CD14-positive monocyte (primary cell): ENCODE data around the gene FRMPD4. TPM values are rescaled to one million over a fixed set of nuclear protein-coding genes. Genes with fewer than 3 reads are reported as not detected.

Source experiments
- DNase-seq, 3 donors: peaks; one replicate each; pipeline ENCODE4 v3.0.0-alpha.2; 2011 to 2022
- H2AFZ ChIP-seq: 2 replicates; pipeline ENCODE4 v1.6.0; 2012; ENCODE audit warnings: mild to moderate bottlenecking, low read depth, low read length, inconsistent platforms; ENCODE audit not compliant: insufficient read depth, poor library complexity, severe bottlenecking
- H3K27ac ChIP-seq, 2 donors: 1 replicate in 1 of 2; 2 replicates in 1 of 2; pipeline ENCODE4 v1.5.1; 2012 to 2013; ENCODE audit warnings: low read length in 2 of 2, control low read depth in 1 of 2, inconsistent platforms in 1 of 2, low read depth in 1 of 2, mild to moderate bottlenecking in 1 of 2
- H3K27me3 ChIP-seq, 2 donors: one replicate each; pipeline versions ENCODE4 v1.6.0 to v1.6.1; 2011 to 2013; ENCODE audit warnings: low read length in 2 of 2; ENCODE audit not compliant: control insufficient read depth in 2 of 2, insufficient read depth in 2 of 2
- H3K36me3 ChIP-seq, 2 donors: replicated peaks in 1 of 2; 1 replicate in 1 of 2; 2 replicates in 1 of 2; pipeline versions ENCODE4 v1.5.1 to v1.6.1; 2012 to 2013; ENCODE audit warnings: low read length in 2 of 2, control low read depth in 1 of 2, inconsistent platforms in 1 of 2, mild to moderate bottlenecking in 1 of 2; ENCODE audit not compliant: insufficient read depth in 2 of 2, control insufficient read depth in 1 of 2
- H3K4me1 ChIP-seq, 2 donors: 1 replicate in 1 of 2; 2 replicates in 1 of 2; pipeline versions ENCODE4 v1.5.1 to v1.6.1; 2012 to 2013; ENCODE audit warnings: low read length in 2 of 2, control low read depth in 1 of 2, inconsistent platforms in 1 of 2, mild to moderate bottlenecking in 1 of 2, moderate library complexity in 1 of 2; ENCODE audit not compliant: insufficient read depth in 2 of 2, control insufficient read depth in 1 of 2
- H3K4me2 ChIP-seq: replicated peaks from 2 replicates; pipeline ENCODE3; 2012; ENCODE audit warnings: low read length, moderate library complexity, mild to moderate bottlenecking; ENCODE audit not compliant: poor library complexity, severe bottlenecking; ENCODE audit errors: extremely low read depth
- H3K4me3 ChIP-seq, 3 experiments: fragments of 200-600 bp in 1 of 3; sonication (generic) in 1 of 3; replicated peaks in 1 of 3; 1 replicate in 2 of 3; 2 replicates in 1 of 3; pipeline ENCODE4 v1.5.1; 2011 to 2013; ENCODE audit warnings: low read length in 3 of 3, mild to moderate bottlenecking in 3 of 3, control low read depth in 2 of 3, low read depth in 2 of 3, inconsistent platforms in 1 of 3, moderate library complexity in 1 of 3
- H3K79me2 ChIP-seq: 2 replicates; pipeline ENCODE4 v1.6.0; 2012; ENCODE audit warnings: mild to moderate bottlenecking, control low read depth, inconsistent platforms, low read length, moderate library complexity; ENCODE audit not compliant: insufficient read depth
- H3K9ac ChIP-seq: 2 replicates; pipeline ENCODE4 v1.6.0; 2017; ENCODE audit warnings: low read length, mild to moderate bottlenecking; ENCODE audit not compliant: insufficient read depth, poor library complexity, severe bottlenecking
- H3K9me3 ChIP-seq, 2 donors: replicated peaks in 1 of 2; 1 replicate in 1 of 2; 2 replicates in 1 of 2; pipeline versions ENCODE4 v1.5.1 to v1.6.1; 2012 to 2013; ENCODE audit warnings: low read length in 2 of 2, control low read depth in 1 of 2; ENCODE audit not compliant: control insufficient read depth in 1 of 2, insufficient read depth in 1 of 2
- H4K20me1 ChIP-seq: 2 replicates; pipeline ENCODE4 v1.6.0; 2012; ENCODE audit warnings: mild to moderate bottlenecking, low read length, control low read depth, moderate library complexity; ENCODE audit not compliant: insufficient read depth
- H3K27ac Mint-ChIP-seq, 7 donors: one replicate each; pipeline ENCODE4 v1.8.0; 2020; ENCODE audit warnings: mild to moderate bottlenecking in 7 of 7, mixed read lengths in 7 of 7, moderate library complexity in 6 of 7, inconsistent platforms in 2 of 7
- H3K27me3 Mint-ChIP-seq, 3 donors: one replicate each; pipeline ENCODE4 v1.8.0; 2021 to 2022; ENCODE audit warnings: low read depth in 3 of 3, mild to moderate bottlenecking in 3 of 3, mixed read lengths in 3 of 3, moderate library complexity in 3 of 3, inconsistent platforms in 1 of 3
- H3K36me3 Mint-ChIP-seq, 2 donors: one replicate each; pipeline ENCODE4 v1.8.0; 2020; ENCODE audit warnings: mixed read lengths in 2 of 2, inconsistent platforms in 1 of 2, mild to moderate bottlenecking in 1 of 2
- H3K4me1 Mint-ChIP-seq: one replicate; pipeline ENCODE4 v1.8.0; 2020; ENCODE audit warnings: mild to moderate bottlenecking, mixed read lengths
- H3K4me3 Mint-ChIP-seq, 2 donors: one replicate each; pipeline ENCODE4 v1.8.0; 2020; ENCODE audit warnings: mild to moderate bottlenecking in 2 of 2, mixed read lengths in 2 of 2, moderate library complexity in 1 of 2
- H3K9me3 Mint-ChIP-seq, 7 donors: one replicate each; pipeline ENCODE4 v1.8.0; 2020 to 2022; ENCODE audit warnings: mixed read lengths in 7 of 7, mild to moderate bottlenecking in 6 of 7, moderate library complexity in 6 of 7, inconsistent platforms in 2 of 7
- CTCF ChIP-seq: fragments of 200-600 bp; IDR thresholded peaks from one replicate; pipeline ENCODE4 v1.8.0; 2022; ENCODE audit warnings: antibody characterized with exemption, mild to moderate bottlenecking
- whole genome bisulfite sequencing: methylation state at CpG from one replicate; pipeline ENCODE4 v1.1.5; 2013; ENCODE audit warnings: missing lambda C conversion rate; ENCODE audit not compliant: insufficient coverage; 5-methylcytosine and 5-hydroxymethylcytosine counted together
- intact Hi-C, 2 donors: fragments of 100-400 bp; cut with micrococcal nuclease; formaldehyde crosslinking; loops; one replicate each; pipeline versions ENCODE4 v1.15.0 to v1.15.1; 2023
- polyA plus RNA-seq, 3 donors: library from polyadenylated mRNA; depleted of rRNA in 1 of 3; unstranded in 2 of 3; stranded (reverse) in 1 of 3; fragments of 300-500 nt in 2 of 3; fragments of >200 nt in 1 of 3; fragmentation: Illumina TruSeq in 2 of 3; gene quantifications; 1 replicate in 2 of 3; 2 replicates in 1 of 3; pipeline ENCODE4 v1.2.3, GENCODE V29; 2012 to 2021

The FRMPD4 gene
- polyA plus RNA-seq, 3 donors = not detected

GRCh38 chrX:12330841-12331240, 192.6 kb downstream of the FRMPD4 start:
- Histone ChIP-seq H3K9ac (no peak overlapping the region), H4K20me1 (no peaks in the 10 kb centered on the region), H3K9me3 (no peaks in the 10 kb centered on the region), H3K4me1 (no peaks in the 10 kb centered on the region), H3K4me3 (no peak overlapping the region), H3K27ac (no peak overlapping the region), H3K79me2 (no peaks in the 10 kb centered on the region), H3K27me3 (no peaks in the 10 kb centered on the region), H3K36me3 (no peaks in the 10 kb centered on the region), H3K4me2 (no peak overlapping the region), H2AFZ (no peak overlapping the region)
- no peaks in the 10 kb centered on the region for H3K36me3 Mint-ChIP-seq
- no CpG with 5 or more reads among the region's 3 CpGs for WGBS
- intact Hi-C loops = no loop called here
- no peak for TF ChIP-seq CTCF
- DNase-seq = no peak
- no peak overlapping the region for H3K27ac Mint-ChIP-seq
- H3K9me3 Mint-ChIP-seq = no peaks in the 10 kb centered on the region
- H3K4me1 Mint-ChIP-seq = no peaks in the 10 kb centered on the region
- H3K27me3 Mint-ChIP-seq = no peaks in the 10 kb centered on the region
- H3K4me3 Mint-ChIP-seq = no peak overlapping the region

GRCh38 chrX:12332786-12333347, 194.6 kb downstream of the FRMPD4 start:
- Histone ChIP-seq H3K4me1 (no peaks in the 10 kb centered on the region), H3K9me3 (no peaks in the 10 kb centered on the region), H3K27me3 (no peaks in the 10 kb centered on the region), H3K9ac (no peak overlapping the region), H4K20me1 (no peaks in the 10 kb centered on the region), H3K4me3 (no peak overlapping the region), H3K79me2 (no peaks in the 10 kb centered on the region), H3K27ac (no peak overlapping the region), H2AFZ (no peak overlapping the region), H3K36me3 (no peaks in the 10 kb centered on the region), H3K4me2 (no peak overlapping the region)
- Mint-ChIP-seq H3K36me3 (no peaks in the 10 kb centered on the region), H3K4me3 (no peak overlapping the region), H3K27ac (no peak overlapping the region), H3K4me1 (no peaks in the 10 kb centered on the region), H3K27me3 (no peaks in the 10 kb centered on the region), H3K9me3 (peaks cover 0 to 3% (median 0%) of the 10 kb centered on the region in 7 donors)
- intact Hi-C loops = no loop called here
- no CpG with 5 or more reads among the region's 3 CpGs for WGBS
- no peak for TF ChIP-seq CTCF
- DNase-seq = no peak
